HG02973 (cell line): ENCODE data around the gene C19orf53.
A peak's percentile ranks its signal among the peaks of the same experiment; 100 is the strongest.
"Not testable (repeated sequence)": the region's sequence is repeated elsewhere in the genome, so short reads cannot be mapped to it uniquely, and the experiment has no call there.

Source experiments
- ATAC-seq: cut with Tn5 transposase; IDR thresholded peaks from one replicate; pipeline ENCODE4 v1.9.1; 2021; ENCODE audit warnings: moderate library complexity; ENCODE audit not compliant: unreplicated experiment

Gene C19orf53

DNA sequence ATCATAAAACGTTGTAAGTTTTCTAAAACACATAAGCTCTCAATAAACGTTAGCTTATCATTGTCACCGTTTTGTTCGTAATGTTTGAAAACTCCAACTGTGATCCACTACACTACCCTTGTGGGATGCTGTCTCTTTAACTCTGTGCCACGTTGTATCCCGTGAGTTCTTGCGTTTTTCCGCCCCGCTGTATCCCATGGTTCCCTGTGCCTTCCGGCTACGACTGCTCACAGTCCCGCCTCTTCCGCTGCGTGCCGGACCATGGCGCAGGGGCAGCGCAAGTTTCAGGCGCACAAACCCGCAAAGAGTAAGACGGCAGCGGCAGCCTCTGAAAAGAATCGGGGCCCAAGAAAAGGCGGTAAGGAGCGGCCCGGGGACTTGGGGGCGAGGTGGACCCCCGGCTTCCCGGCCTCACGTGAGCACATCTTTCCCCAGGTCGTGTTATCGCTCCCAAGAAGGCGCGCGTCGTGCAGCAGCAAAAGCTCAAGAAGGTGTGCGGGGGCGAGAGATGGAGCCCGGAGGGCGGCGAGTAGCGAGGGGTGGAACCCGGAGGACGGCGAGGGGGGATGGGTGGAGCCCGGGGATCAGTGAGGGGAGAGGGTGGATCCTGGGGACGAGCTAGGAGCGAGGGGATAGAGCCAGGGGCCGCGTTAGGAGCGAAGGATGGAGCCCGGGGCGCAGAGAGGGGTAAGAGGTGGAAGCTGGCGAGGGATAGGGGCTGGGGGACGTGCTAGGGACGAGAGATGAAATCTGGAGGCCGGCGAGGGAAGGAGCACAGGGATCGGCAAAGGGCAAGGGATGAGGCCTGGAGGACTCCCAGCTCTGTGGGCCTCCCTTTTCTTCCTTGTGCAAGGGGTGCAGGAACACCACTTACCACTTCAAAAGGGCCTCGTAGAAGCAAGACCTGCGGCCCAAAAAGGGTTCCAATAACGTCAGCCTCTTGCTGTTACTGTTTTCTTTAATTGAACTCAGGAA is at the start of gene C19orf53:
Gene C19orf53 (plus strand): TSS at position 240 of the 975 bp plus-strand sequence. CDS start 22 bp downstream, at position 262.
- ATAC-seq = peak; percentile 87

- ATAC-seq = no peak
Measured at GRCh38 chr19:13726323-13726722, 47.9 kb upstream of the C19orf53 start.

DNA sequence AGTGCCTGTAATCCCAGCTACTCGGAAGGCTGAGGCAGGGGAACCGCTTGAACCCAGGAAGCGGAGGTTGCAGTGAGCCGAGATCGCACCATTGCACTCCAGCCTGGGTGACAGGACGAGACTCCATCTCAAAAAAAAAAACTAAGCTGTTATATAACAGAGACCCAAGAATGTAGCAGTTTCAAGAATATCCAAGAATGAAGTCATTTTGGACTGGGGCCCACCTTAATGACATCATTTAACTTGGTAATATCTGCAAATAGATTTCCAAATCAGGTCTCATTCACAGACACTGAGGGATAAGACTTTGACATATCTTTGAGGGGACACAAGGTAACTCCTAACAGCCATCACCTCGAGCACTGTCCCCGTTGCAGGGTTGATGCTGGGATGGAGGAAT is 46.5 kb upstream of the C19orf53 start:
- ATAC-seq = no peak

DNA sequence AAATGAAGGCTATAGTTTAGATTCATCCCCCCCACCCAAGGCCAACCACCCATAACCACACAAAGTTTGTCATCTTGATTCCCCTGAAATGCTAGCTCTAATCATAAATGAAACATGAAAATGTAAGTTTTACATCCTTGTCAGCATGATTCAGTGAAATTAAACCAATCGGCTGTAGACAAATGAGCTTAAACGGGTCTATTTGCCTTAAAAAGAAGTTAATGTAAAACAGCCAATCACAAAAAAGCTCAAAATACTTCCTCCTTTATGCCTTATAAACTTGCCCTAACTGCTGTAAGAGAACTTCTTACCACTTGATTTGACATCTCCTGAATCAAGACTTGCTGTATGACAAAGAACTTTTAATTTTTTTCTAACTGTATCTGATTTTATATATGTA is 44.4 kb upstream of the C19orf53 start:
- no peak for ATAC-seq

- ATAC-seq = peak; percentile 90
Measured at GRCh38 chr19:13731147-13731964, 42.9 kb upstream of the C19orf53 start.

DNA sequence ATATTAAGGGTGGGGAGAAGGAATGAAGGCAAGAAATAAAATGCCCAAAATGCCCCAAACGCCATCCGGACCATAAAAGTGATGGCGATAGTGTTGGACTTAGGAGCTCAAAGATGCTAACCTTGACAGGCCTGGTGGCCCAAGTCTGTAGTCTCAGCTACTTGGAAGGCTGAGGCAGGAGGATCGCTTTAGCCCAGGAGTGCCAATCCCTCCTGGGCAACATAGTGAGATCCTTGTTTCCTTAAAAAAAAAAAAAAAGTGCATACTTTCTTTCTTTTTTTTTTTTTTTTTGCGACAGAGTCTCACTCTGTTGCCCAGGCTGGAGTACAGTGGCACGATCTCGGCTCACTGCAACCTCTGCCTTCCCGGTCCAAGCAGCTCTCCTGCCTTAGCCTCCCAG is 41.9 kb upstream of the C19orf53 start:
- no peak for ATAC-seq

GRCh38 chr19:13734751-13735150 is 39.5 kb upstream of the C19orf53 start:
- no peak for ATAC-seq

DNA sequence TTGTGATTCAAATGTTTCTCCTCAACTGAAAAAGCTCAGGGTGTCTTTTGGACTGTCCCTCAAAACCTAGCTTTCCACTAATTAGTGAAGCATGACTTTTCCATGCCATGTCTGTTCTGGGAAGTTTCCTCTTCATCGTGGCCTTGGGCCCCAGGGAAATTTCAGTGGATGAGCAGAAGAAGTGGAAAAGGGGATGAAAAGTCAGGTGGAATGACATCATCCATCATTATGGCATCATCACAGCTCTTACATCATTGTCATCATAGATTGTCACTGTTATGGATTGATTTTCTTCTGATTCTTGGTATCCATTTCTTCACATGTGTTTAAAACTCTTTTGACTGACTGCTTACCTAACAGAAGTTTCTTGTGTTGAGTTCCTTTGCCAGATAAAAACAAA is 36.2 kb upstream of the C19orf53 start:
- ATAC-seq = no peak

DNA sequence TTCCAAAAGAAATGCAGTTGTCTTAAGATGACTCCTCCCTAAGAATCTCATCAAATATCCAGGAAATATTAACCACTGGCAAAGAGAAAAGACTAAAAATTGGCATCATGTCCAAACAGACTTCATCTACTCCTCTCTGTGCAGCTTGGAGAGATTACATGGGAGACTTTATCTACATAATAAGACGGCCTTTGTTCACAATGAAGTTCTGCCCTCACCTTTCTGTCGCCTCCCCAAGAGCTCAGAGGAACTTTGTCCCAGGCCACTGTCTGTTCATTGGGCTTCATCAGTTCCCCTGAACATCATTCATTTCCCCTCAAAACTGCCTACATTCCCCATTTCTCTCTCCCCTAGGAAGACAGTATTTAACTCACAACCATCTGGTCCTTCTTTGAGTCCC is 32.4 kb upstream of the C19orf53 start:
- ATAC-seq = no peak

DNA sequence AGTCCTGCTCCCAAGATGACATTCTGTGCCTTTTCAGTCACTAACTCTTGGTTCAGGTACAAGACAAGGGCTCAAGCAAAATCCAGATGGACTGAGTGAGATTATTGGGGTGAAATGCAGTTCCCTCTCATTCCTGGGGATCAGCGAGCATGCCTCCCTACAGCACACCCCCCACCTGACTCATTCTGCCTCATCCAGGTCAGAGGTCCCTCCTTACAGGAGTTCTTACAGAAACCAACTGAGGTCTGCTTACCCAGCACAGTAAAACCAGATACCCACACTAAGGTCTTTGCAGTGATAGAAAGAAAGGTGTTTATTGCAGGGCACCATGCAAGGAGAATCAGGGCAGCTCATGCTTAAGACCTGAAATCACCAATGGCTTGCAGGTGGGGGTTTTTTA is 31.5 kb upstream of the C19orf53 start:
- ATAC-seq = no peak

- no peak for ATAC-seq
Measured at GRCh38 chr19:13744174-13744573, 30.1 kb upstream of the C19orf53 start.

GRCh38 chr19:13747098-13747453 is 27.2 kb upstream of the C19orf53 start:
- no peak for ATAC-seq

DNA sequence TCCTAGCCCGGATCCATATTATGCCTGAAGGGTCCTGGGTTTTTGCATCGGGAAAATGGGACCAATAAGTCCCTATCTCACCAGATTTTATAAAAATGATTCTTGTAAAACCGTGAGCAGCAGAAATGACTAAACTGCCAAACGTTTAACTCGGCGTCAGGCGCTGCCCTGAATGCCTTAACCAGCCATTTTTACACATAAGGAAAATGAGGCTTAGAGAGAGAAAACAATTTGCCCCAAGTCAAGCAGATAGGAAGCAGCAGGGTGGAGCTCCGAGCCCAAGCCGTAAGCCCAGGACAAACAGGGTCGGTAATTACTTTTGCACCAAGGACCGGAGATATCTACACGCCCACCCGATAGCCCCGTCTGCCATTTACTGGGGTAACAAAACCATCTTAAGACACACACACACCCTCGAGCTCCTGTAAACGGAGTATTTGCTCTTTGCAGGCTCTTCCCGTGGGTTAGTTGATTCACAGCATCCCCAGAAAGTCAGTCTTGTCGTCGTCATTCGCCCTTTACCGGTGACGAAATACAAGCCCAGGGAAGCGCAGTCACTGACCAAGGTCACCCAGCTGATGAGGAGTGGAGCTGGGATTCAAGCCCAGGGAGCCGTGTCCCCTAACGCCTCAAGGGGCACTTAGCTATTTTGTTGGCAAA is 26.0 kb upstream of the C19orf53 start:
- ATAC-seq = no peak

DNA sequence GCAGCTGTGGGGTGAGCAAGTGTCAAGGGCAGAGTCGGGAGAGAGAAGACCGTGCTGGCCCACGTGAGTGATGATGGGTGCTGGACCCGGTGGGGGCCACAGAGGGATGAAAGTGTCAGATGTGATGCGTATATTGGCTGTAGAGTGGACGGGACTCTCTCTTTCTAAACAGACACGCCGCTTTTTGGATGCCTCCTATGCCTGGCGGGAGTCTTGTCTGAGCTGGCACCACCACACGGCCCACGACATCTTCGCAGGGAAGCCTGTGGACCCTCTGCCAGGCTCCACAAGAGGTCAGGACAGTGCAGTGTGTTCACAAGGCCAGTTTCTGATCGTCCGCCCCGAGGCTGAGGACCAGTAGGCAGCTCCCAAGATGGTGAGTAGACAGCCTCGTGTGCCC is 22.8 kb upstream of the C19orf53 start:
- ATAC-seq = no peak

DNA sequence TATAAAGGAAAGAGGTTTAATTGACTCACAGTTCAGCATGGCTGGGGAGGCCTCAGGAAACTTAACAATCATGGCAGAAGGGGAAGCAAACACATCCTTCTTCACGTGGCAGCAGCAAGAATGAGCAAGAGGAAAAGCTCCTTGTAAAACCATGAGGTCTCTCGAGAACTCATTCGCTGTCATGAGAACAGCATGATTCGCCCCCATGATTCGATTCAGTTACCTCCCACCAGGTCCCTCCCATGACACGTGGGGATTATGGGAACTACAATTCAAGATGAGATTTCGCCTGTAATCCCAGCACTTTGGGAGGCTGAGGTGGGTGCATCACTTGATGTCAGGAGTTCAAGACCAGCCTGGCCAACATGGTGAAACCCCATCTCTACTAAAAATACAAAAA is 20.6 kb upstream of the C19orf53 start:
- ATAC-seq = not testable (repeated sequence)

DNA sequence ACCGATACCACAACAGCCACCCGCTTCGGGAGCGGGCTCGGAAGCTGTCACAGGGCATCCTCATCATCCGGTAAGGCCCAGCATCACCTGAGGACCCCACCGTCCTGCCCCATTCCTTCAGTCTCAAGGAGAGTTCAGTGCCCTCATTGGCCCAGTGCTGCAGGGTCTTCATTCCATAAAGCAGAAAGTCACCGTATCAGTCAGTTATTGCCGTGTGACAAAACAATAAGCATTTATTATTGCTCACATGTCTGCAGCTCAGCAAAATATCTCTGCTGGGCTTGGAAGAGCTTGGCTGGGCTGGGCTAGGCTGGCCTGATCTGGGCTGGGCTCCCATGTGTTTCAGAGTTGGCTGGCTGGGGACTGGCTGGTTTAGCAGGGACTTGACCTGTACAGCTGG is 18.0 kb upstream of the C19orf53 start:
- ATAC-seq = no peak

DNA sequence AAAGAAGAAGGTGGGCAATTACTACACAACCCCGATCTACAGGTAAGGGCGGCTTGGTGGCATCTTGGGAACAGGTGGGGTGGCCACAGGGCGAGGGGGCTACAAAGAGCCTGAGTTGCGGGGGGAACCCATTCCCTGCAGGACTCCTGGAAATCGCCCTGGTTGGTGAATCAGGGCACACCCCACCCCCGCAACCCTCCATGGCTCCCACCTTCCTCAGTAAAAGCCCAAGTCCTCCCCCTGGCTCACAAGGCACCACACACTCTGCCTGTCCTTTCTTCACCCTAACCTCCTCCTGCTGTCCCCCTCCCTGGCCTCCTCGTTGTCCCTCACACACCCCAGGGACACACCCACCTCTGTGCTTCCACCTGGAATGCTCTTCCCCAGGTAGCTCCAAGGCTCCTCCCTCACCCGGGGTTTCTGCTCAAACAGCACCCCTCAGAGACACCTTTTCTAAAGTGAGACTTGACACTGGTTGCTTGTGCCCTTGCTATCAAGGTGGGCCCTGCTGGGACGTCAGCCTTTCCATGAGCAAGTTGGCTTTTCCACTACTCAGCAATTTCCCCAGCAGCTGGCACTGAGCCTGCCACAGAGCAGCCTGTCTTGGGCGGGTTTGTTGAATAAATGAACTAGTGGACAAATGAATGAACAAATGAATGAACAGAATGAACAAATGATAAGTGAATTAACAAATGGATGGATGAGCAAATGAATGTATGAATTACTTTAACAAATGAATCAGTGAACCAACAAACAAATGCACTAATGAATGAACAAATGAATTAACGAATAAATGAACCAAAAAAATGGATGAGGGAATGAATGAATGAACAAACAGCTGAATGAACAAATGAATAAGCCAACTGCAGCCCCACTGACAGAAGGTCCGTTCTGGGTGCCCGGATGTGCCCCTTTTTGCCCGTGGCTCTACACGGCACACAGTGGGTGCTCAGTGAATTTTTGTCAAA is 16.2 kb upstream of the C19orf53 start:
- ATAC-seq = no peak

DNA sequence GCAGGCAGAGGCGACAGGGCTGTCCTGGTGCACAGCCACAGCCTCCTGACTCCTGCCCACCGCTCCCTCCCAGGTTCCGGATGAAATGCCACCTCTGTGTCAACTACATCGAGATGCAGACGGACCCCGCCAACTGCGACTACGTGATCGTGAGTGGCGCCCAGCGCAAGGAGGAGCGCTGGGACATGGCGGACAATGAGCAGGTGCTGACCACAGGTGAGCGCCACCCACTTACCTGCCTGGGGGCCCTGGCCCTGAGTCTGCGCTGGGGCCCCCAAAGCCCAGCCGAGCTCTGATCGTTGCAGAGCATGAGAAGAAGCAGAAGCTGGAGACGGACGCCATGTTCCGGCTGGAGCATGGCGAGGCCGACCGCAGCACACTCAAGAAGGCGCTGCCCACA is 15.5 kb upstream of the C19orf53 start:
- ATAC-seq = no peak

GRCh38 chr19:13761423-13761822 is 12.8 kb upstream of the C19orf53 start:
- no peak for ATAC-seq

DNA sequence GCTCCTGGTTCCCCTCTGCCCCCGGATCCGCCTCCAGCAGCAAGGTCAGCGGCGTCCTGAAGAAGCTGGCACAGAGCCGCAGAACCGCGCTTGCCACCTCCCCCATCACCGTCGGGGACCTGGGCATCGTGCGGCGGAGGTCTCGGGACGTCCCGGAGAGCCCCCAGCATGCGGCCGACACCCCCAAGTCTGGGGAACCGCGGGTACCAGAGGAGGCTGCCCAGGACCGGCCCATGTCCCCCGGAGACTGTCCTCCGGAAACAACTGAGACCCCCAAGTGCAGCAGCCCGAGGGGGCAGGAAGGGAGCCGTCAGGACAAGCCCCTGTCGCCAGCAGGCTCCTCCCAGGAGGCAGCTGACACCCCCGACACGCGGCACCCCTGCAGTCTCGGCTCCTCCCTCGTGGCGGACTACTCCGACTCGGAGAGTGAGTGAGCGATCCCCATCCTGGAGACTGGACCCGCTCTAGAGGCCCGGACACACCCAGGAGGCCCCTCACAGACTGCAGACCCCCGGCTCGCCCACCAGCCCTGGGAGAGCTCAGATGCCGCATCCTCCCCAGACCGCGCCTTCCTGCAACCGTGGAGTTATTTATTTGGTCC is 11.5 kb upstream of the C19orf53 start:
- no peak for ATAC-seq
